Nephron progenitor cell (in vitro differentiated cells): Measurements from ENCODE around the gene PCNT.
"Not testable (repeated sequence)": the region's sequence is repeated elsewhere in the genome, so short reads cannot be mapped to it uniquely, and the experiment has no call there.

ENCODE experiments used
- DNase-seq: peaks from one replicate; pipeline ENCODE4 v3.0.0; 2021
- H3K27ac Mint-ChIP-seq: 2 replicates; pipeline ENCODE4 v1.8.0; 2021; ENCODE audit warnings: mild to moderate bottlenecking, moderate library complexity, mixed read lengths
- H3K27me3 Mint-ChIP-seq: 2 replicates; pipeline ENCODE4 v1.8.0; 2021; ENCODE audit warnings: mild to moderate bottlenecking, low read depth, mixed read lengths; ENCODE audit not compliant: poor library complexity
- H3K36me3 Mint-ChIP-seq: 2 replicates; pipeline ENCODE4 v1.8.0; 2021; ENCODE audit warnings: low read depth, mixed read lengths
- H3K4me1 Mint-ChIP-seq: 2 replicates; pipeline ENCODE4 v1.8.0; 2021; ENCODE audit warnings: mixed read lengths
- H3K4me3 Mint-ChIP-seq: 2 replicates; pipeline ENCODE4 v1.8.0; 2021; ENCODE audit warnings: mild to moderate bottlenecking, moderate library complexity, mixed read lengths
- H3K9me3 Mint-ChIP-seq: 2 replicates; pipeline ENCODE4 v1.8.0; 2021; ENCODE audit warnings: mild to moderate bottlenecking, moderate library complexity, mixed read lengths
- TF ChIP-seq, protein P1 (sequence below): fragments of 200-600 bp; sonication (generic); IDR thresholded peaks from 2 replicates; pipeline ENCODE4 v1.5.0; 2021; ENCODE audit warnings: antibody characterized with exemption

PCNT gene

DNA sequence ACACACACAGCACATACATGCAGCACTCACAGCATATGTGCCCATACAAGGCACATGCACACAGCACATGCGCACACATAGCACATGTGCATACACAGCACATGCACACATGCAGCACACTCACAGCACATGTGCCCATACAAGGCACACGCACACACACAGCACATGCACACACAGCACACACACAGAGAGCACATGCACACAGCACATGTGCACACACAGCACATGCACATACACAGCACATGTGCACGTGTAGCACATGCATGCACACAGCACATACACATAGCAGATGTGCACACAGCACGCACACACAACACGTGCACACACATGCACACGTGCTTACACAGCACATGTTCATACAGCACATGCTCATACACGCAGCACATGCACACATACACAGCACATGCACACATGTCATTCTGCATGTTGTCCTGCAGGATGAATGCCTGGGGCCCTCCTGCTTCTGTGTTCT is 48.1 kb downstream of the PCNT start:
- no peaks in the 10 kb centered on the region for H3K9me3 Mint-ChIP-seq
- TF ChIP-seq, protein P1, sequence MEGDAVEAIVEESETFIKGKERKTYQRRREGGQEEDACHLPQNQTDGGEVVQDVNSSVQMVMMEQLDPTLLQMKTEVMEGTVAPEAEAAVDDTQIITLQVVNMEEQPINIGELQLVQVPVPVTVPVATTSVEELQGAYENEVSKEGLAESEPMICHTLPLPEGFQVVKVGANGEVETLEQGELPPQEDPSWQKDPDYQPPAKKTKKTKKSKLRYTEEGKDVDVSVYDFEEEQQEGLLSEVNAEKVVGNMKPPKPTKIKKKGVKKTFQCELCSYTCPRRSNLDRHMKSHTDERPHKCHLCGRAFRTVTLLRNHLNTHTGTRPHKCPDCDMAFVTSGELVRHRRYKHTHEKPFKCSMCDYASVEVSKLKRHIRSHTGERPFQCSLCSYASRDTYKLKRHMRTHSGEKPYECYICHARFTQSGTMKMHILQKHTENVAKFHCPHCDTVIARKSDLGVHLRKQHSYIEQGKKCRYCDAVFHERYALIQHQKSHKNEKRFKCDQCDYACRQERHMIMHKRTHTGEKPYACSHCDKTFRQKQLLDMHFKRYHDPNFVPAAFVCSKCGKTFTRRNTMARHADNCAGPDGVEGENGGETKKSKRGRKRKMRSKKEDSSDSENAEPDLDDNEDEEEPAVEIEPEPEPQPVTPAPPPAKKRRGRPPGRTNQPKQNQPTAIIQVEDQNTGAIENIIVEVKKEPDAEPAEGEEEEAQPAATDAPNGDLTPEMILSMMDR: no peak
- no peak overlapping the region for H3K27ac Mint-ChIP-seq
- peaks cover 35% of the 10 kb centered on the region for H3K36me3 Mint-ChIP-seq
- DNase-seq: no peak
- no peaks in the 10 kb centered on the region for H3K27me3 Mint-ChIP-seq
- H3K4me3 Mint-ChIP-seq: no peak overlapping the region
- H3K4me1 Mint-ChIP-seq: peaks cover 8% of the 10 kb centered on the region

GRCh38 chr21:46372947-46373346 is 49.0 kb downstream of the PCNT start:
- DNase-seq, H3K27ac Mint-ChIP-seq, H3K27me3 Mint-ChIP-seq, H3K4me3 Mint-ChIP-seq, H3K9me3 Mint-ChIP-seq: not testable (repeated sequence)
- Mint-ChIP-seq H3K4me1 (peaks cover 11% of the 10 kb centered on the region), H3K36me3 (peaks cover 39% of the 10 kb centered on the region)

DNA sequence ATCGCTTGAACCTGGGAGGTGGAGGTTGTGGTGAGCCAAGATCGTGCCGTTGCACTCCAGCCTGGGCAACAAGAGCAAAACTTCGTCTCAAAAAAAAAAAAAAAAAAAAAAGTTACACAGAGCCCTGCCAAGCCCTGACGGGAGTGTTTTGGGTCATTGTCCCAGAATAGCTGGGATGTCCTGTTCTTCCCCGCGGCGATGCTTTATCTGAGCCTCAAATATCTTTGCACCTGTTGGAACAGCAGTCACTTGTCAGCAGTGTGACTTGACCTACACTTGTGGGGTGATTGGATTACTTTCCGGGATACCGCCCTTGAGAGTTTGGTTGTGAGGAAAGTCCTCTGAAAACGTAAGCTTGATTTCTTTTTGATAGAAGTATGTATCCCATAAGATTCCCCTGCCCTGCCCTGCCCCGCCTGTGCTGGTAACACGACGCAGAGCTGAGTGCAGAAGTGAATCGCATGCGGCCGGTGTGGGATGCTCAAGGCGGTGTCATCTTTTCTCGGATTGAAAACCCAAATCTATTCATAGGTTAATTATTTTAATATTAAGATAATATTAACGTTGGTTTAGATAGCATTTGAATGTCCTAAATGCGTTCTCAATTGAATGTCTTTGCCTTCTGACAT is 50.9 kb downstream of the PCNT start:
- Mint-ChIP-seq H3K4me1 (peaks cover 4% of the 10 kb centered on the region), H3K27ac (peak overlapping the region; percentile 81), H3K27me3 (no peaks in the 10 kb centered on the region), H3K4me3 (no peak overlapping the region), H3K9me3 (peaks cover 22% of the 10 kb centered on the region), H3K36me3 (peaks cover 47% of the 10 kb centered on the region)
- DNase-seq: no peak
- TF ChIP-seq, protein P1: no peak

DNA sequence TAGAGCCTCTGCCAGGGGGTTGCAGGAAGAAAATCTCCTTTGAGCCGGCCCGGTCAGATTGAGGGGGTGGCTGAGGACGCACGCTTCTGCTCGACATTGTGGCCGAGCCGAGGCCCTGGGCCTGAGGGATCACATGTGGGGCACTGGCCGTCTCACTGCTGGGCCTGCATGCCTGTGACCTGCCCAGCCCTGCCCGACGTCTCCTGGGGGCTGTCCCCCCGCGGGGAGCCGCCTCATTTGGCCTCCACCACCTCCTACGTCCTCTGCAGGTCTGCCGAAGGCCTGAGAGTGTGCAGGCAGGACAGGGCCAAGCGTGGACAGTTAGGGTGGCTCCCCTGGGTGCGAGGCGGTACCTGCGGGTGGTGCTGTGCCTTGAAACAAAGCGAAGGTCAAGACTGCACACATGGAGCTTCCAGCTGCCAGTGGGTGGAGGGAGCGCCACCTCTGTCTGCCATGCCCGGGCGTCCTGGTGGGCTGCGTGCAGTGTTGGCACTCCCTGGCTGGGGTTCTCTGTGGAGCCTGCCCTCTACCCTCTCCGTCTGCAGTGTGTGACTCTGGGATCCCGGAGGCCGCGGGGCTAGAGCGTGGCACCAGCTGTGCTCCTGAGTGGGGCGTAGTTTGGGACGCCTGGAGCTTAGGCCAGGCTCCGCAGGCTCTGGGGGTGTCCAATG is 51.7 kb downstream of the PCNT start:
- Mint-ChIP-seq H3K4me3 (no peak overlapping the region), H3K4me1 (peaks cover 4% of the 10 kb centered on the region), H3K9me3 (peaks cover 28% of the 10 kb centered on the region), H3K36me3 (peaks cover 55% of the 10 kb centered on the region), H3K27me3 (no peaks in the 10 kb centered on the region), H3K27ac (peak overlapping the region; percentile 43)
- no peak for DNase-seq
- TF ChIP-seq, protein P1: no peak

DNA sequence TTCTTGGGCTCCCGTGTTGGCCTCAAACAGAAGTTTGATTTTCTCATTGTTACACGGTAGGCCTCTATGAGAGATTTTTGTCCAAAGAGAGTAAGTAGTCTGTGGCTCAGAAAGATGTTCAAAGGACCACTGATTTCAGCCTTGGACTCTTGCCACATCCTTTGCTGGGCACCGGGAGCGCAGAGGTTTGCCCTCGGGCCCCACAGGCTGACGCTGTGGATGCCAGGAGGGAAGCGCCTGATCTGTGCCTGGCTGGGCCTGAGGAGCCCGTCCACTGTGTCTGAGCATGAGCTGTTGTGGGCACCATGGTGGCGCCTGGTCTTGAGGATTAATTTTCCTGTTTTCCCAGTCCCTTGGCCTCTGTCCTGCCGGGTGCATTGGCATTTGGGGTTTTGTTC is 52.3 kb downstream of the PCNT start:
- peaks cover 33% of the 10 kb centered on the region for H3K9me3 Mint-ChIP-seq
- DNase-seq: no peak
- H3K4me3 Mint-ChIP-seq: no peak overlapping the region
- no peak overlapping the region for H3K27ac Mint-ChIP-seq
- TF ChIP-seq, protein P1: no peak
- H3K27me3 Mint-ChIP-seq: peaks cover 4% of the 10 kb centered on the region
- peaks cover 61% of the 10 kb centered on the region for H3K36me3 Mint-ChIP-seq
- peaks cover 4% of the 10 kb centered on the region for H3K4me1 Mint-ChIP-seq

DNA sequence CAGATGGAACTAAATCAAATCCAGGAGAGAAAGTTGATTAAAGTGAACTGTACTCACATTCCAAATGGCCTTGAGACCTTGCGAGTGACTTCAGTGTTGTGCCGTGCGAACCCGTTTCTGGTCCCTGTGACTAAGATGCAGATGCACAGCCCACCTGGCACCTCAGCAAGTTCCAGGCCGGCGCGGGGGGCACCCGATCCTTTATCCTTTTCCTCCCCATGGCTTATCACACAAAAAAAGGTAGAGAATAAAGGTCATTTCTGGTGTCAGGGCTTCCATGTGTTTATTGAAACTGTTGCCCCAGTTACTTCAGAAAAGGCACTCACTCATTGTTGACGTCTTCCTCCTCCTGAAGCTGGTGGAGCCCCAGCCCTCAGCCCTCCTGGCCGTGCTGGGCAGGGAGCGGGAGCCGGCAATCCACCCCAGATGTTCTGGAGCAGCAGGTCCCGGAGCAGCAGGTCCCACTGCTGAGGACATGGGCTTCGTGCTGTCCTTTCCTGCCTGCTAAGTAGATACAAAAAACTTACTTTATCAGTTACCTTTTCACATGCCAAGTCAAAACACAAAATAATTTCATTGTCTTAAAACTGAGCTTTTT is 53.0 kb downstream of the PCNT start:
- TF ChIP-seq, protein P1: no peak
- Mint-ChIP-seq H3K36me3 (peaks cover 62% of the 10 kb centered on the region), H3K27ac (peak overlapping the region; percentile 88), H3K27me3 (peaks cover 4% of the 10 kb centered on the region), H3K9me3 (peaks cover 41% of the 10 kb centered on the region), H3K4me1 (peaks cover 4% of the 10 kb centered on the region), H3K4me3 (no peak overlapping the region)
- no peak for DNase-seq
